HG02678 (cell line): Measurements from ENCODE around the gene SMPDL3A.

Experiments used
- ATAC-seq: cut with Tn5 transposase; IDR thresholded peaks from one replicate; pipeline ENCODE4 v1.9.1; 2021; ENCODE audit warnings: mild to moderate bottlenecking, moderate library complexity; ENCODE audit not compliant: unreplicated experiment

The SMPDL3A gene

DNA sequence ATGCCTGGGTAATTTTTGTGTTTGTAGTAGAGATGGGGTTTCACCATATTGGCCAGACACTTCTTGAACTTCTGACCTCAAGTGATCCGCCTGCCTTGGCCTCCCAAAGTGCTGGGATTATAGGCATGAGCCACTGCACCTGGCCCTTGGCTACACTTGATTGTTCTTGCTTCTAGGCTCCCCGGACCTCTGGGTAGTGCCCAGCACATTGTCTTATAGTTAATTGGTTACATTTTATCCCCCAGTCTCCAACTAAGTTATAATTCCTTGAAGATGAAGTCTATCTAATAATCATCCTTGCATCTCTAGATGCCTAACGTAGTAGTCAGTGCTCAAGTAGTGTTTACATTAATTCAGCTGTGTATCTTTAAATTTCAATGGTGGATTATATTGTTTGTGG is 11.8 kb downstream of the SMPDL3A start:
- ATAC-seq = no peak

GRCh38 chr6:122801397-122801796 is 12.3 kb downstream of the SMPDL3A start:
- no peak for ATAC-seq

- no peak for ATAC-seq
These were observed 14.2 kb downstream of the SMPDL3A start for GRCh38 chr6:122803171-122803661.

GRCh38 chr6:122804962-122805485 is 16.0 kb downstream of the SMPDL3A start:
- no peak for ATAC-seq

DNA sequence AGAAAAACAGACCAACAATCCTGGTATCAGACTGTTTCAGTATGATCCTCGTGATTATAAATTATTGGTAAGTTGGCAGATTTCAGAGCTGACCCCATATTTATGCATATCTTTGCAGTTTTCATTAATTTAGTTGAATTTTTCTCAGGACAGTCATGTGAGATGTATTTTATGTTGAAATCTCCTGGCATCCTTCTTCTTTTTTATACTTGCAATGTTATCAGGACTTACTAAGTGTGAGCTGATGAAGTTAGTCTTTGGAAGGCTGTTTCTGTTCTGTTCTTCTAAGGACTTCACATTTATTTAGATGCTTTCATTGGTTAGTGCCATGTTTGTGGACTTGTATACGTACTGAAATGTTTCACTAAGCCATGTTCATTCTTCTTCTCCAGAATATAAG is 17.2 kb downstream of the SMPDL3A start:
- ATAC-seq = no peak

- no peak for ATAC-seq
These were observed 19.2 kb downstream of the SMPDL3A start for GRCh38 chr6:122808121-122808885.

- ATAC-seq = no peak
These were observed 19.9 kb downstream of the SMPDL3A start for GRCh38 chr6:122809001-122809400.

DNA sequence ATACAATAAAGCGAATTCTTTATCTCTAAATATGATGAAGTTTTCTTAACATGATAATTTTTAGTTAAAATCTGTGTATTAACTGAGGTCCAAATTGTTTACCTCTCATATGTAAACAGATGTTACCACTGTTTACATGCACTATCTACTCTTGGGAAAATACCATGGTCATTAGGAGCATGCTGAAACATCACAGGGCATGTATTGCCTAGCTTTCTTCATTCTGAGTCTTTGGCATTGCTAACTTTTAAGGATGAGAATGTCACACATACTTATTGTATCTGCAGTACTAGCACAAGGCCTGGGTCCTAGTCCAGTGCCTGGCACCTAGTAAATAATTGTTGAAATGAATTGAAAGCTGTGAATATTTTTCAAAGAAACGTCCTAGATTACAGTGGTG is 20.6 kb downstream of the SMPDL3A start:
- ATAC-seq = no peak

DNA sequence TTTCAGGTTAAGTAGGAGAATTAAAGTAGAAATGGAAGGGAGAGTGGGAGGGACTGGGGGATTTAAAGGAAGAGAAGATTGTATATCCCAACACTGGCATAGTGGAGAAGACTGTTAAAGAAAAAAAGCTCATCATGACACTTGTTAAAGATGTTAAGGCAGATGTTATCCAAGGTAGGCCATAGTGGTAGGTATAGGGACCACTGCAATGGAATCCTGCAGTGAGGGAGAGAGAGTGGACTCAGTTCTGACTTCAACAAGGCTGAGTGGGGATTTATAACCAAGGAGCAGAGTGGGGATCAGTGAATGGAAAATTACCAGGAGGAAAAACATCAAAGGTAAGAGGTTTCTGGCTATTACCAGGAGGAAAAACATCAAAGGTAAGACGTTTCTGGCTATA is 21.1 kb downstream of the SMPDL3A start:
- no peak for ATAC-seq

DNA sequence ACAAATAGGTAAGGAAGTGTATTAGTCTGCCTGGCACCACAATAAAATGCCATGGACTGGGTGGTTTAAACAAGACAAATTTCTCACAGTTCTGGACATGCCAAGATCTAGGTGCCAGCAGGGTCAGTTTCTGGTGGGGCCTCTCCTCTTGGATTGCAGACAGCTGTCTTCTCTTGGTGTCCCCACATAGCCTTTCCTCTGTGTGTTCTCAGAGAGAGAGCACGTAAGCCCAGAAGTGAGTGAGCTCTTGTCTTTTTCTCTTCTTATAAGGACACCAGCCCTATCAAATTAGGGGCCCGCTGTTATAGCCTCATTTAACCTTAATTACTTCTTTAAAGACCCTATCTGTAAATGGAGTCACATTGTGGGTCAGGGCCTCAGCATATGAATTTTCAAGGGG is 28.3 kb downstream of the SMPDL3A start:
- no peak for ATAC-seq

DNA sequence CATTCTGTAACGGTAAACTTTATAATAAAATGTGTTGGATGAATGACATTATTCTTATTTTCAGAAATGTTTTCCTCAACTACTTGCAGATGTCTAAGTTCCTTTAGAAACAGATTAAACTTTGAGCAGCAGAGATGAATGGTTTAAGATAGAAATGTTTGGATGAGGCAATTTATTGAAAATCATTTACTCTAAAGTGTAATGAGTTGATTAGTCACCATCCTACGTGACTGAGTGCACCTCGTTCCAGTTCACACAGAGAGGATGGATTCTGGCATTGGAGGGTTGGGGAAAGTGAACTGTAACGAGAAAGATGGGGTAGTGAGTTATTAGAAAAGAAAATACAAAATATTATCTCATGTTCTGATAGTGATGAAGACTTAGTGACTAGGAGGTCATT is 28.7 kb downstream of the SMPDL3A start:
- no peak for ATAC-seq

- no peak for ATAC-seq
These were observed 29.8 kb downstream of the SMPDL3A start for GRCh38 chr6:122818866-122819265.

DNA sequence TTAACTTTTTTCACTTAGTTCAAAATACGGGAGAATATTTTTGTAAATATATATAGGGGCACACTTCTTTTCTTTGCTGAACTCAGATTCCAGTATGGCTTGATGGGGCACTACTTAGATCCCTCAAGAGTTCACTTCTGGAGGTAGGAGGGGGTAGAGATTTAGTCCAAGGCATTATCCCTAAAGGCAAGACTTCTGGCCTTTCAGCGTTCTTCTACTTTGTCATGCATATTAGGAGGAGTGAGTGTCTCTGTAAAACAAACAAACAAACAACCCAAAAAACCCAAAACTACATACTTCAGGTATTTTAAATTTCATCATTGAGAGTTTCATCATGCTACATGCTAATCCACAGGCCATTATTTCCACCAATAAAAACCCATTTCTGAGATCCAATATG is 32.0 kb downstream of the SMPDL3A start:
- no peak for ATAC-seq

- ATAC-seq = no peak
These were observed 36.1 kb downstream of the SMPDL3A start for GRCh38 chr6:122825163-122825562.

DNA sequence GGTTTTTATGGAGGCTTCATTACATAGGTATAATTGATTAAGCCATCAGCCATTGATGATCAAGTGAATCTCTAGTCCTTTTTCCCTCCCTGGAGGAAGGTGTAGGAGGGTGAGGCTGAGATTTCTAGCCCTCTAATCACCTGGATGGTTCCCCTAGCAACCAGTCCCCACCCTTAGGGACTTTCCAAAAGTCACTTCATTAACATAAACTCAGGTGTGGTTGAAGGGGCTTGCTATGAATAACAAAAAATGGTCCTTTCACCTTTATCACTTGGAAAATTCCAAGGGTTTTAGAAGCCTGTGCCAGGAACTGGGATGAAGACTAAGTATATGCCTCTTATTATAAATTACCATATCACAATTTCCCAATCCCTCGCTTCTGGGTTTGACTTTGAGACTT is 40.4 kb downstream of the SMPDL3A start:
- ATAC-seq = no peak

DNA sequence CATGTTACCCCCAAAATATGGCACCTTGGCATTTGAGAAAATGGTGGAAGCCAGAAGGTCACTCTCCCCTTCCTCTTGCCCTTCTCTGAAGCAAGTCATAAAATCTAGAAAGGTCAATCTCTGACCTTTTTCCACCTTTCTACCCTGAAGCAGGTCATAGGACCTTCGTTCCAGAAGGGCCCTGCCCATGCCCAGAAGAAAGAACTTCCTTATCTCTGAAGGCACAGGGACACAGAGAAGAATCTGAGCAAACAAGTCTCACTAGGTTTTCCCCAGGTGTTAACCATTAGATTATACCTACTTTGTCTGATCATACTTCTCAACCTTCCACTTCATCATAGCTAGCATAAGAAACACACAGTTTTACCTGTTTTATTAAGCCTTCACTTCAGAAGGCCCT is 42.5 kb downstream of the SMPDL3A start:
- ATAC-seq = no peak

DNA sequence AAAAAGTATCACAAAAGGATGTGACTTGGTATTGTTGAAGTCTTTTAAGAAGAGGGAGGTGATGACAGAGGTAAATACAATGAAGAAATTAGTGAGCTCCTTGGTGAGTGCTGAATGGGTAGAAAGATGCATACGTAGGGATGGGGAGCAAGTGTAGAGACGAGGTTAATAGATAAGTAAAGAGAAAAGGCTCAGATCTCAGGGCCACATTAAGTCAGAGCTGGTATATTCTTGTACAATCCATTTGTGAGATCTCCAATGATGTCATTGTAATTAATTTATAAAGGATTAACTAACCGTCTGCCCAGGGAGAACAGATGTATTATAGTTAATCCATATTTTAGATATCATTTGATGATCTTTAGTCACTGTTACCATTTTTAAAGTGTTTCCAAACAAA is 43.4 kb downstream of the SMPDL3A start:
- ATAC-seq = no peak

DNA sequence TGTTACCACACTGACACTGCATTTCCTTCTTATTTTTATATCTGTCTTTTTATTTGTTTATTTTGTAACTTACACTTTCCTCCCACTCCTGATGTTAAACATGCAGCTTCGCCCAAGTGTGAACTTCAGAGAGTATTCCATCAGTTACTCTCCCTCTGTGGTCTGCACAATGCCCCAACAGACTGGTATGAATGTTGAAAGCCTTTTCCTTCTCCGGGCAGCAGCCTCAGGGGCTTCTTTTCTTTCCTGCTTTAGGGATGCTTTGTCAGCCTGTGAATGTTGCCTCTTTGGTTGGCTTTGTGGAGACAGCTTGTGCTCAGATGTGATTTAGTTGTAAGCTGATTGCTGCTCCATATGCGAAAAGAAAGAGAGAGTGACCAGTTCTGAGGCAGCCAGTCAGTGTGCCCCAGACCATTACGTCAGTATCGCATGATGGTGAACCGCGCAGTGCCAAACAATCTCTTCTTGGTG is 44.0 kb downstream of the SMPDL3A start:
- no peak for ATAC-seq

- no peak for ATAC-seq
These were observed 49.2 kb downstream of the SMPDL3A start for GRCh38 chr6:122838060-122838780.

- ATAC-seq = peak; percentile 89
These were observed 50.4 kb downstream of the SMPDL3A start for GRCh38 chr6:122839472-122839871.

DNA sequence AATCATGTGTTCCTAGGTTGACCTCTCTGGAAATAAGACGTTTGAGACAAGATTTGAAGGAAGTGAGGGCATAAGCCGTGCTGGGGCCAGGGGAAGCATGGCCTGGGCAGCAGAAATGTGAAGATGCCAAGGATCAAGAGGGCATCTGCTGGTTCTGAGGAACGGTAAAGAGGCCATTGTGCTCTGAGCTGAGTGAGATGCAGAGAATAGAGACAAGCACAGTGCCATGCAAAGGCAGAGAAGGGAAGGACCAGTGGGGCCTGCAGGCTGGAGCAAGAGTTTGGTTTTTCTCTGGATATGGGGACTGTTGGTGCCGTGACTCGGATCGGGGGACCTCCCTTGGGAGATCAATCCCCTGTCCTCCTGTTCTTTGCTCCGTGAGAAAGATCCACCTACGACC is 50.8 kb downstream of the SMPDL3A start:
- no peak for ATAC-seq

DNA sequence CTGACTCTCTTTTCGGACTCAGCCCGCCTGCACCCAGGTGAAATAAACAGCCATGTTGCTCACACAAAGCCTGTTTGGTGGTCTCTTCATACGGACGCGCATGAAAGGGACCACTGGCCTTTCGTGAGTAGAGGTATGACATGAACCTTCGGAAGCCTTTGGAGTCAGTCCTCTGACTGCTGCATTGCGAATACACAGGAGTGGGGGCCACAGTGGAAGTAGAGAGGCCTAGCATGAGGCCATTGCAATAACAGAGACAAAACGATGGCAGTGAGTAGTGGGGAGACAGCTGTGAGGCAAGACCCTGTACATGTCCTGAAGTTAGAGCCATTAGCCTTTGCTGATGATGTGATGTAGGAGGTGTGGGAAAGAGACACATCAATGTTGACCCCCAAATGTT is 56.4 kb downstream of the SMPDL3A start:
- no peak for ATAC-seq
